Stimulated activated naive CD8-positive, alpha-beta T cell treated with anti-CD3 and anti-CD28 coated beads, Interleukin-15, Interleukin-2, amounts not matched to agents 100 U/mL and 50 U/mL, for 24 hours (primary cell): ENCODE results near the gene FITM1.
A peak's percentile ranks its signal among the peaks of the same experiment; 100 is the strongest.
"Not testable (repeated sequence)": the region's sequence is repeated elsewhere in the genome, so short reads cannot be mapped to it uniquely, and the experiment has no call there.

ENCODE experiments used
- ATAC-seq: fragments of 150-1000 bp; cut with Tn5 transposase; one replicate; pipeline ENCODE4 v1.10.0; 2021
- DNase-seq: peaks from one replicate; pipeline ENCODE4 v3.0.0; 2021

Gene FITM1

DNA sequence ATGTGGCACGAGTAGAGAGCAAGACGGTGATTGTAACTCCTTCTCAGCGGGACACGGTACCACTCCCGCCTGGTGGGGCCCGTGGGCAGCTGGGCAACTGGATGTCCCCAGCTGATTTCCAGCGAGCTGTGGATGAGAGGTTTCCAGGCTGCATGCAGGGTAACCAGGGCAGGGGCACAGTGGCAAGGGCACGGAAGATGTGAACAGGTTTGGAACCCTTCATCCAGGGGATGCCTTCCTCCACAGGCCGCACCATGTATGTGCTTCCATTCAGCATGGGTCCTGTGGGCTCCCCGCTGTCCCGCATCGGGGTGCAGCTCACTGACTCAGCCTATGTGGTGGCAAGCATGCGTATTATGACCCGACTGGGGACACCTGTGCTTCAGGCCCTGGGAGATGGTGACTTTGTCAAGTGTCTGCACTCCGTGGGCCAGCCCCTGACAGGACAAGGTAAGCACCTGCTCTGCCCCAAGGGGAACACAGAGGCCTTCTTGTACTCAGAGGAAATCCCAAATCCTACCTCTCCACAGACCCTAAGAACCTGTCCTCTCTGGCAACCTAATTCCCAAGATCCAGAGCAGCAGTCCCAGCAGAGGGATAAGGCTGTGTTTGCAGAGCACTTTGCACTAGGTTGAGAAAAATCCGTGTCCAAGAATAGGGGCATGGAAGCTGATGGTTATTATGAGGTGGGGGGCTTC is 32.1 kb upstream of the FITM1 start:
- ATAC-seq = no peak
- no peak for DNase-seq

DNA sequence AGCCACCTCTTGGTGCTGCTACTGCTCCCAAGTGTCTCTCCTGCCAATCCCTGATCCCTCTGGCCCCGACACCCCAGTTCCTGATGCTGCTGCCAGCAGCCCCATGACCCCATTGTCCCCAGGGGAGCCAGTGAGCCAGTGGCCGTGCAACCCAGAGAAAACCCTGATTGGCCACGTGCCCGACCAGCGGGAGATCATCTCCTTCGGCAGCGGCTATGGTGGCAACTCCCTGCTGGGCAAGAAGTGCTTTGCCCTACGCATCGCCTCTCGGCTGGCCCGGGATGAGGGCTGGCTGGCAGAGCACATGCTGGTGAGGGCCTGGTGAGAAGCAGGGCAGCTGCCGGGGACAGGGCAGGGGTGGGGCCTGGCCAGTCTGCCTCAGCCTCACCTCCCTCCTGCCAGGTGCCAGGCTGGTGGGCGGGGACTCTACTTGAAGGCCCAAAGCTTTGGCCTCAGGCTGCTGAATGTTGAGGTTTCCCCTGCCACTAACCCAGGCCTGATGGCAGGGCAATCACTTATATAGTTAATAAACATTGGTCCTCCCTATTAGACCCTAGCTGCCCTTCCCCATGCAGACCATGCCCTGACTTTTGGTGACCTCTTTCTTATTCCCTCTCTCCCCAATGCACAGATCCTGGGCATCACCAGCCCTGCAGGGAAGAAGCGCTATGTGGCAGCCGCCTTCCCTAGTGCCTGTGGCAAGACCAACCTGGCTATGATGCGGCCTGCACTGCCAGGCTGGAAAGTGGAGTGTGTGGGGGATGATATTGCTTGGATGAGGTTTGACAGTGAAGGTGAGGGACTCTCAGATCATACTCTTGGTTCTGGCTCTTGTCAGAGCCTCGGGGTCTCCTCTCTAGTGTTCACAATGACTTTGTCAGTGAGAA is 31.3 kb upstream of the FITM1 start:
- DNase-seq = no peak
- no peak for ATAC-seq

DNA sequence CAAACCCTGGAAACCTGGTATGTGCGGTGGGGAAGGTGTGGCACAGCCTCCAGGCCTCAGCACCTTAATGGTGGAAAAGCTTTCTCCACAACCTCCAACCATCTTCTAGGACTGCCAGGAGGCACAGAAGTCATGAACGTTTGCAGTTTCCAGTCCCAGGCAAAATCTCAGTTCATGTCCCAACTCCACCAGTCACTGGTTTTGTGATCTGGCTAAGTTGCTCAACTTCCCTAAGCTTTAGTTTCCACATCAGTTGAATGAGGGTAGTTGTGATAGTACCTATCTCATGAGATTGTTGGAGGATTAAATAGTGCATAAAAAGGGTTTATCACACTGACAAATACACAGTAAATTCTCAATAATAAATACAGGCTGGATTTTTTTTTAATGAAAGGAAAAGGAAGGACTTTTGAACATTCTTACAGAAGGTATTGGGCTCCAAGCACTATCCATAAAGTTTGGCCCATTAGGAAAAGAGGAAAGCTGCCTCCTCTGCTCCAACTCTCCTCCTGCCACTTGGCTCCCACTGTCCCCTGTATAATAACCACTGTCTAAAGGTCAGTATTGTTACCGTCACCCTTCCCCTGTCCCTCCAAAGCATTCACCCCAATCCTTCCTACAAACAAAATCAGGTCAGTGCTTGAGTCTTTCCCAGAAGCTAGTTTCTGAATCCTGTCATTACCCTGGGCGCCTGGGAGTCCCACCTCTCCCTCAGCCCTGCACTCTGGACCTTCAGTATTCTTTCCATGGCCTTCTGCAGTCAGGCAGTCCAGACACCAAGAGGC is 30.1 kb upstream of the FITM1 start:
- no peak for ATAC-seq

DNA sequence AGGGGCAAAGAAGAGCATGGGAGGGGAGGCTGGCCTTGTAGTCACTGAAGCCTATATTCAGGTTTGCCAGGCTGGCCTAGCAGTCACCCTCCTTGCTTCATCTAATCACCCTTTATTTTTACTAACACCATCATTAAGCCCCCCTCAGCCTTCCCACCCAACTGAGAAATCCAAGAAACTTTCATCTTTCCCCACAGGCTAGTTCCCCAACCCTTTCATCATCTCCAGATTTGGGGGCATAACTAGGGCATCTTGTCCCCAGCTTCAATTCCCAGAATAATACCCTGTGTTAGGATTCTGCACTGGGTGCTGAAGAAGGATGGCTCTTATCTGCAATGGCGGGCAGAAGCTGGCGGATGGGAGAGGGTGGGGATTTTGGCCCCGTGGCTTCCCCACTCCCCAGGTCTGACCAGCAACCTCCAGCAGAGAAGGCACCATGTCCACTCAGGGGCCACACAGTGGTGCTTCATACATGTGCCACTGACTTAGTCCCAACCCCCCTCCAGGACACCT is 29.4 kb upstream of the FITM1 start:
- no peak for ATAC-seq

More for the DNA sequence above, 30.1 kb upstream of the FITM1 start:
- no peak for DNase-seq

DNA sequence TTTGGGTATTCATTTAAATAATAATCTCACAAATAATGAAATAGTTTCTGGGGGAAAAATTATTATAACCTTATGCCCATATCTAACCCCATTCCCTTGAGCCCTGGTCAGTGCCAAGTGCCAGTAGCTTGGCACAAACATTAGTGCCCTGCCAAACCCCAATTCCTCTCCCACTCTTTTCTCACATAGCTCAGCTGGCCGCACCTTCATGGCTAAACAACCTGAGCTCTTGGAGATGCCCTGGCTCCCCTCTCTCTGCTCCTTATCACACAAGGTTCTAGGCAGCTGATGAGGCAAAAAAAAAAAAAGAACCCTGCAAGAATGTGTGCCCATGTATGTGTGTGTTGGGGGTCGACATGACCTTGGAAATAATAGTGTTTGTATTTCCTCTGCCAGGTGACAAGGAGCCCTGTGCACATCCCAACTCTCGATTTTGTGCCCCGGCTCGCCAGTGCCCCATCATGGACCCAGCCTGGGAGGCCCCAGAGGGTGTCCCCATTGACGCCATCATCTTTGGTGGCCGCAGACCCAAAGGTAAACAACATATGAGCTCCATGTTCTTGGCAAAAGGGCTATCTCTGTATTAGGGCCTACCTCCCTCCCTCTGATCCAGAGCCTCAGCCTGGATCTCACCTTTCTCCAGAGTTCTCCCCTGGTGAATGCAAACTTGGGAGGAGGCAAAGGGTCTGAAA is 28.0 kb upstream of the FITM1 start:
- DNase-seq (no peak), ATAC-seq (no peak)

More for the DNA sequence above, 29.4 kb upstream of the FITM1 start:
- no peak for DNase-seq

DNA sequence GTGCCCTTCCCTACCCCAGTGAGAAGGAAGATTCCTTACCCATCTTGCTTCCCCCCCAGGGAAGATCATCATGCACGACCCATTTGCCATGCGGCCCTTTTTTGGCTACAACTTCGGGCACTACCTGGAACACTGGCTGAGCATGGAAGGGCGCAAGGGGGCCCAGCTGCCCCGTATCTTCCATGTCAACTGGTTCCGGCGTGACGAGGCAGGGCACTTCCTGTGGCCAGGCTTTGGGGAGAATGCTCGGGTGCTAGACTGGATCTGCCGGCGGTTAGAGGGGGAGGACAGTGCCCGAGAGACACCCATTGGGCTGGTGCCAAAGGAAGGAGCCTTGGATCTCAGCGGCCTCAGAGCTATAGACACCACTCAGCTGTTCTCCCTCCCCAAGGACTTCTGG is 27.0 kb upstream of the FITM1 start:
- no peak for DNase-seq
- ATAC-seq = no peak

DNA sequence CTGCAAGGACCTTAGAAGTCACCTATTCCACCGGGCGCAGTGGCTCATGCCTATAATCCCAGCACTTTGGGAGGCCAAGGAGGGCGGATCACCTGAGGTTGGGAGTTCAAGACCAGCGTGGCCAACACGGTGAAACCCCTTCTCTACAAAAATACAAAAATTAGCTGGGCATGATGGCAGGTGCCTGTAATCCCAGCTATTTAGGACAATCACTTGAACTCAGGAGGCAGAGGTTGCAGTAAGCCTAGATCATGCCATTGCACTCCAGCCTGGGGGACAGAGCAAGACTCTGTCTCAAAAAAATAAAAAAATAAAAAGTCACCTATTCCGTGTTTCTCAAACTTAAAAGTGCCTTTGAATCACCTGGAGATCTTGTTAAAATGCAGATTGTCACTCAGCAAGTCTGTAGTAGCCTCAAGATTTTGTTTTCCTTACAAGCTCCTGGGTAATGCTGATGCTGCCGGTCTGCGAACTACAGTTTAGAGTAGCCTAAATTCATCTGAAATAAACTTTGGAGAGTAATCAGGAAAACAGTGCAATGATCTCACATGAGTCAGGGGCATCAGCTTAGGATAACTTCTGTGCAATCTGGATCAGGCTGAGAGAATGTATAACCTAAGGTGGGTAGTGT is 24.7 kb upstream of the FITM1 start:
- not testable (repeated sequence) for DNase-seq, ATAC-seq

DNA sequence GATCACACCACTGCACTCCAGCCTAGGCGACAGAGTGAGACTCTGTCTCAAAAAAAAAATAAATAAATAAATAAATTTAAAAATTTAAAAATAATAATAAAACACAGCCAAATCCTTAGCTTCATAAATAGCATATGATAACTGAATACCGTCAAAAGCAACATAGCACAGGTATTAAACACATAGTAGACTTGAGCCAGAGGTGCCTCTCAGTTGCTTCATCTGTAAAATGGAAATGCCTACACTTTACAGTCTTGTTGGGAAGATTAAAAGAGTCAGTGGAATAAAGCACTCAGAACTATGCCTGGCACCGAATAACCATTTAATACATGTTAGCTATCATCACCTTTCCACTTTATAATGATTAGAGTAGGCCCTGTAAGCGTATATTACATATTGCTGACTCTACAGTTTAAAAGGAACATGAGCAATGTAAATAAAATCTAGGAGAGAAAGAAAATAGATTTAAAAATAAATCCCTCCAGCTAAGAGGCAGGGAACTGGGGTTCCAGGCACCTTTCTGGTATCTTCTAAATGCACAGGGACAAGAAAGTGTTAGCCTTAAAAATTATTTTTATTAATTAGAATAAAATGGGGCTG is 23.7 kb upstream of the FITM1 start:
- ATAC-seq = no peak
- DNase-seq = no peak

DNA sequence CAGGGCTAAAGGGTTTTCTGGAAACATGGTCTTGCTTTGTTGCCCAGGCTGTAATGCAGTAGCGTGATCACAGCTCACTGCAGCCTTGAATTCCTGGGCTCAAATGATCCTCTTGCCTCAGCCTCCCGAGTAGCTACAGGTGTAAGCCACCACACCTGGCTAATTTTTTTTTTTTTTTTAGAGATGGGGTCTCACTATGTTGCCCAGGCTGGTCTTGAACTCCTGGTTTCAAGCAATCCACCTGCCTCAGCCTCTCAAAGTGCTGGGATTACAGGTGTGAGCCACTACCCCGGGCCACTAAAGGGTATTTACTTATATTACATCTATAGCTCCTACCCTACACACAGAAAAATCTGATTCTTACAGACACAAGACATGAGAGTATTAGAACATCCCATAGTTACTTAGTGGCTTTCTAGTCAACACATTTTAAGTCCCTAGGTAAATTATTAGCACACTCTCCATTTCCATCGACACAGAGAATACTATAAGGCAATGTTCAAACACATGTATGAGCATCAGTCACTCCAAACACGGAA is 22.1 kb upstream of the FITM1 start:
- no peak for DNase-seq
- ATAC-seq = peak; percentile 16

DNA sequence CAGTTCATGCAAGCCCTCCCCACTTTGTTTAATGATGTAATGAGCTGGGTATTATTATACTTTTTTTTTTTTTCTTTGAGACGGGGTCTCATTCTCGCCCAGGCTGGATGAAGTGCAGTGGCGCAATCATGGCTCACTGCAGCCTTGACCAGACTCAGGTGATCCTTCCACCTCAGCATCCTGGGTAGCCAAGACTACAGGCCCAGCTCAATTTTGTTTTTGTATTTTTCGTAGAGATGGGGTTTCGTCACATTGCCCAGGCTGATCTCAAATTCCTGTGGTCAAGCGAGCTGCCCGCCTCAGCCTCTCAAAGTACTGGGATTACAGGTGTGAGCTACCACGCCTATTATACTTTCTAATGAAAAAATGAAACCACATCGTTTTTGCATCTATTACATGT is 20.4 kb upstream of the FITM1 start:
- ATAC-seq = no peak

DNA sequence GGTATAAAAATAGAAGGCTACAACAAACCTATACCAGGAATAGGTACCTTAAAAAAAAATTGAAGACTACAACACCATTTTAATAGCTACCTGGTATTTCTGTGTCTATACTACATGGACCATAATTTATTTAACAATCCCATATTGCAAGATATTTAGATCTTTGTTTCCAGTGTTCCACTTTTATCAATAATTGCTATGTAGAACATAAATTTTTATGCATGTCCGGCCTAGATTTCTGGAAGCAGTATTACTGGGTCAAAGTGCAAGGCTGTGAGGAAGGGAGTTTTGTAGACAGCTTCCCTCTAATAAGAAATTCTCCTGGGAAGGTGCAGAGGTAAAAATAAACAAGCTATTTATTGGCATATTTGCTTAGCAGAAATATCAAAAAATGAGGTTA is 19.9 kb upstream of the FITM1 start:
- DNase-seq = no peak

More for the DNA sequence above, 20.4 kb upstream of the FITM1 start:
- no peak for DNase-seq

DNA sequence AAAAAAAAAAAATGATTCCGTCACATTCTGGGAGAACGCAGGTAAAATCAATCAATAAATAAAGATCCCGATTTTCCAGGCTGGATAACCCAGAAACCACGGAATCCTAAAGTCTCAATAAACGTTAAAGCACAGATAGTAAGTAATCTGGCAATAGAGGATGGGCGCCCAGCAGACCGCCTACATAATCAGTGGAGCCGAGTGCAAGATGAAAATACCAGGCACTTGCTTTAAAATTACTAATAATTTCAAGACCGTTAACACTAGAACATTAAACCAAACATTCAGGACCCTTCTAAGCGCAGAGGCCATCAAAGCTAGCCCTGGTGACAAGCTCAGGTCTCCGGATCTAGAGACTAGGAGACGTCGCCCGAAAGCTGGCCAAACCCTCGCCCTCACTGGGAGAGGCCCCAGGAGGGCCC is 17.1 kb upstream of the FITM1 start:
- DNase-seq (no peak), ATAC-seq (no peak)

More for the DNA sequence above, 19.9 kb upstream of the FITM1 start:
- ATAC-seq = no peak

DNA sequence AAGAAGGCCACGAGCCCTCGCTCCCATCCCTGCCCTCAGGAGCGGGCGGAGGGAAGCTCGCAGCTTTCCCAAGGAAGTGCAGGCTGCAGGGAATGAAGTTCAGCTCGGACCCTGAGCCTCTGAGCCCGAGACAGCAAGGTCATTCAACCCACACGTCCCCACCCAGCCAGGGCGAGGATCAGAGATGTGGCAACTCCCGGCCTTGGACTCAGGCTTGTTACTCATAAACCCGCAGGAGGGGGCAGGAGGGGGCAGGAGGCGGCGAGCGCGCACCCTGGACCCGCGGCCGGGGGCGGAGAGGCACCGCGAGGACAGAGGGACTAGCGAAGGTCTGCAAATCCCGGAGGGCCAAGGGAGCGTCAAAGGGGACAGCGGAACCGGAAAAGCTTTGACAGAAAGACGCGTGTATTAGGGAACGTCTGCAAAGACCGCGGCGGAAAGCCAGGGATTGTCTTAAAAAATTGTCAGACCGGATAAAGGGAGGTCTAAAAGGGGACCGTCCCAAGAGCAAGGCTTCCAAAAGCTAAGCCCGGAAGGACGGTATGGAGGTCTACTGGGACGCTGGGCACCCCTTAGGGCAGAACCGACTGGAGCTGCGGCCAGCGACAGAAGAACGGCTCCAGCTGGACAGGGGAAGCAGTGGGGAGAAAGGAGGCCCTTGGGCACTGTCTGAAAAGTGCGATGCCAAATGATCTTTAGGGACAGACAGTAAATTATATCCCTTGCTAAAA is 16.5 kb upstream of the FITM1 start:
- ATAC-seq (peak; percentile 49), DNase-seq (peak; percentile 87)

DNA sequence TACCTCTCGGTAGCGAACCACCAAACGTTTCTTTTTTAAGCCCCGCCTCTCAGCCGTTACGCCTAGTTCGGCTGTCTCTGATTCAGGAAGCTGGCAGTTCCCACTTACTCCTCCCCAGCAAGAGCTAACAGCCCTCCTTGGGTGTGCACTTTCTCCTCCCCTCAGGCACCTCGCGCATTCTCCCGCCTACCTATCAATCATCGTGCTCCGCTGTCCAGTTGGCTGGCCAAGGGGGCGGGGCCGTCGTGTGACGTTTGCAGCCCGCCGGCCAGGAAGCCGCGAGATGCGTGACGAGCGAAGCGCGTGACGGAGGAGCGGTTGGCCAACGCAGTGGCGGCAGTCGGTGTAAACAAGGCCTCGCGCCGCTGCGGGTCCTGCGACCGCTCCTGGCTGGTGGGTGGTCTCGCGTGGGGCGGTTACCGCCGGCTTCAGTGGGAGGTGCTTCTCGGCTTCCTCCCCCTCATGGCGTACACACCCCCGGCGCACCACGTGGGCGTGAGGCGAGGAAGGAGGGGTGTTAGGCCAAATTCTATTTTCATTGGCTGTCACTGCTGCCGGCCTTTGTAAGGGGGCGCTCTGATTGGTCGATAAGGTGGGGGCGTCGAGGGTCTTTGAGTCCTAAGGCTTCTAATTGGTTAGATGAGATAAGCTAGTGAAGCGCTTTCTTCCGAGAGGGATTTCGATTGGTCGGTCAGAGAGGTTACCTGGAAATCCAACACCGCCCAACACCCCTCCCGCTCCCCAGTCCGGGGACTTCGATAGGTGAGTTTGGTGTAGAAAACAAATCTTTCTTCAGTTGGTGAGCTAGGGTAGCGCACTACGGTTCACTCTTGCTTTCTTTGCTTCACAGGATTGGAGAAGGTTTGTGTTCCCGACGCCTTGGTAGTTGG is 15.7 kb upstream of the FITM1 start, which contains the start of the genes DCAF11 and NRL:
Gene DCAF11, plus strand, starts transcription at position 246 of the 890 bp plus-strand sequence. CDS start 818 bp downstream, outside the sequence.
Gene NRL, minus strand, starts transcription at position 418 of the 890 bp plus-strand sequence. CDS start 32,101 bp downstream, outside the sequence.
- ATAC-seq (peak; percentile 94), DNase-seq (peak; percentile 99)

DNA sequence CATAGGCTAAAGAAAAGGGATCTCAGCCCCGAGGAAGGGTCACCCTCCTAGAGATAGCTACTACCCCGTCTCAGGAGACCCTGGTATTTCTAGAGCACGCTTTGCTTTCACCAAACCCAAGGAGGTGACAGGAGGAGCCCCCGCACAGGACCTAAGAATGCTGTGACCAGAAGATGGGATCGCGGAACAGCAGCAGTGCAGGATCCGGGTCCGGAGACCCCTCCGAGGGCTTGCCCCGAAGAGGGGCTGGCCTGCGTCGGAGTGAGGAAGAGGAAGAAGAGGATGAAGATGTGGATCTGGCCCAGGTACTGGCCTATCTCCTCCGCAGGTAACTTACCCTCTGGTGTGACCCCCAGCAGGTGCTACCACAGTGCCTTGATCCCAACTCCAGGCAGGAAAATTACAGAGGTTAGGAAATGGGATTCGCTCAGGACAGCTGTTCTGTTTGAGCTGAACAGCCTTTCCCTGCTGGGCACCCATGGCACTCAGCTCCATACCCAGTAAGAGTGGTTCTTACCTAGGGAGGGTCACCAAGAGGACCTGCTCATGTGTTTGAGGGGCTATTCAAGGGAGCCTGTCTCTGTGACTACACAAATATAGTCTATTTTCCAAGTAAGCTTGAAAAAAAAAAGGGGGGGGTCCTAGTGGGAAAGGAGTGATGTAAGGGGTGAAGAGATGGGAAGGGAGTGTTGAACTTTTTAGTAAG is 14.9 kb upstream of the FITM1 start:
- no peak for ATAC-seq
- DNase-seq = no peak

DNA sequence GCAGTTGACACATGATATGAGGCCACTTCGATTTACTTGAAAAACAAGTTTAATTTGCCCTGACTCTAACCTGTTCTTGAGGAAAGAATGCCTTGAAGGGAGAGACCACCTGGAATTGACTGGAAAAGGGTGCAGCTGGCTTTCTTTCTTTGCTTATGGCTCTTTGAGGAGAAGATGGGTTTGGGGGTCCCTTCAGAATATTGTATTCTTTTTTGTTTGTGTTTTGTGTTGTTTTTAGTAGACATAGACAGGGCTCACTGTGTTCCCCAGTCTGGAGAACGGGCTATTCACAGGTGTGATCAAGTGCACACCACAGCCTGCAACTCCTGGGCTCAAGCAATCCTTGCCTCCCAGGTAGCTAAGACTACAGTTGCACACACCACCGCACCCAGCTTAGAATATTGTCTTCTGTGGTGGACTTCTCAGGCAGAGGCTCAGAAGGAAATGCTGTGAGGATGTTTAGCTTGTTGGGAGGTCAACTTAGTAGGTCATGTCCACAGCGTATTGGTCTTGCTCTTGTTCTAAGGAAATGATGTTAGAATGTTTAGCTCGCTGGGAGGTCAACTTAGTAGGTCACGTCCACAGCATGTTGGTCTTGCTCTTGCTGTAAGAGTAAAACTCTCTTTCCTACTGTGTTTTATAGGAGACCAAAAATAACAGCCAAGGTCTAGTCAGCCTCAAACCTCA is 14.2 kb upstream of the FITM1 start:
- ATAC-seq (no peak), DNase-seq (no peak)

DNA sequence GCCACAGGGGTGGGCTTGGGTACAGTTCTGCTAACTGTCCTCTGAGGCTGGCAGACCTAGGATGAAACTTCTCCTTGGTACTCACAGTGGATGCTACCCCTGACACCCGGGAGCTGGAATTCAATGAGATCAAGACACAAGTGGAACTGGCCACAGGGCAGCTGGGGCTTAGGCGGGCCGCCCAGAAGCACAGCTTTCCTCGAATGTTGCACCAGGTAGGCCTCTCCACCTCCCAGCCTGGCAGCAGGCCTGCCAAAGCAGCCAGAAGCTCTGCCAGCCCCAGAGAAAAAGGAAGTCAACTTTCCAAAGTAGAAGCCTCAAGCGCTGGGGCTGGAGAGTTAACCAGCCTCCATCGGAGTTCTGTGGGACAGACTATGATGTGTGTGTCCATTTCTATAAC is 13.3 kb upstream of the FITM1 start:
- DNase-seq (no peak), ATAC-seq (no peak)
